Stromal cell of bone marrow (primary cell): ENCODE data around the gene NANOGP8.
"Not testable (repeated sequence)": the region's sequence is repeated elsewhere in the genome, so short reads cannot be mapped to it uniquely, and the experiment has no call there.

Experiments used
- DNase-seq: peaks from one replicate; pipeline ENCODE4 v3.0.0-alpha.2; 2012; ENCODE audit warnings: low read depth

The NANOGP8 gene

GRCh38 chr15:35085176-35085919 lies at the start of gene NANOGP8:
TSS of gene NANOGP8 (minus strand) at chr15:35085295. CDS start at chr15:35085110, 185 bp downstream.
- not testable (repeated sequence) for DNase-seq

GRCh38 chr15:35134299-35134698 lies 49.2 kb upstream of the NANOGP8 start:
- DNase-seq, result no peak

- DNase-seq, result no peak
Measured at GRCh38 chr15:35130245-35130644, 45.1 kb upstream of the NANOGP8 start.

- DNase-seq, result no peak
Measured at GRCh38 chr15:35129361-35129760, 44.3 kb upstream of the NANOGP8 start.

- no peak for DNase-seq
Measured at GRCh38 chr15:35127717-35128116, 42.6 kb upstream of the NANOGP8 start.

GRCh38 chr15:35126236-35126635 lies 41.1 kb upstream of the NANOGP8 start:
- no peak for DNase-seq

GRCh38 chr15:35123743-35124142 lies 38.6 kb upstream of the NANOGP8 start:
- no peak for DNase-seq

- DNase-seq, result no peak
Measured at GRCh38 chr15:35121611-35122359, 36.7 kb upstream of the NANOGP8 start.

- no peak for DNase-seq
Measured at GRCh38 chr15:35120173-35120572, 35.1 kb upstream of the NANOGP8 start.

- no peak for DNase-seq
Measured at GRCh38 chr15:35118960-35119359, 33.9 kb upstream of the NANOGP8 start.

GRCh38 chr15:35117543-35118265 lies 32.6 kb upstream of the NANOGP8 start:
- DNase-seq, result no peak

GRCh38 chr15:35115155-35115725 lies 30.1 kb upstream of the NANOGP8 start:
- no peak for DNase-seq

- DNase-seq, result no peak
Measured at GRCh38 chr15:35112346-35112745, 27.3 kb upstream of the NANOGP8 start.

- no peak for DNase-seq
Measured at GRCh38 chr15:35111861-35112260, 26.8 kb upstream of the NANOGP8 start.

GRCh38 chr15:35108453-35108852 lies 23.4 kb upstream of the NANOGP8 start:
- DNase-seq, result no peak

- DNase-seq, result no peak
Measured at GRCh38 chr15:35107561-35107960, 22.5 kb upstream of the NANOGP8 start.

GRCh38 chr15:35107122-35107521 lies 22.0 kb upstream of the NANOGP8 start:
- DNase-seq, result peak; percentile 17

- no peak for DNase-seq
Measured at GRCh38 chr15:35104526-35105147, 19.5 kb upstream of the NANOGP8 start.

GRCh38 chr15:35102186-35102585 lies 17.1 kb upstream of the NANOGP8 start:
- no peak for DNase-seq

GRCh38 chr15:35101335-35101734 lies 16.2 kb upstream of the NANOGP8 start:
- DNase-seq, result no peak

GRCh38 chr15:35098737-35099136 lies 13.6 kb upstream of the NANOGP8 start:
- DNase-seq, result no peak

GRCh38 chr15:35095941-35096340 lies 10.8 kb upstream of the NANOGP8 start:
- no peak for DNase-seq
